Pancreas (tissue), 10 donors: ENCODE results near the gene ANO7. TPM values are rescaled to one million over a fixed set of nuclear protein-coding genes. Genes with fewer than 3 reads are reported as not detected.

Source experiments
- ATAC-seq, 4 donors: fragments of 200-7000 bp; cut with Tn5 transposase; one replicate each; pipeline versions ENCODE4 v1.8.0 to v1.9.1; 2020; ENCODE audit warnings: mild to moderate bottlenecking in 4 of 4, moderate library complexity in 4 of 4
- DNase-seq, 6 donors: peaks; one replicate each; pipeline ENCODE4 v3.0.0-alpha.2; 2020
- FAIRE-seq: peaks from 2 replicates; lab custom pipeline; 2012; peaks lifted over from hg19 to GRCh38; lab: Jason Lieb, UNC
- H3K27ac ChIP-seq, 4 donors: fragments of 200-600 bp; sonication (generic); 1 replicate in 3 of 4; 2 replicates in 1 of 4; pipeline versions ENCODE4 v1.5.0 to v1.8.0; 2020
- H3K27me3 ChIP-seq, 4 donors: fragments of 200-600 bp; one replicate each; pipeline ENCODE4 v1.8.0; 2021
- H3K36me3 ChIP-seq, 3 donors: fragments of 200-600 bp; sonication (generic) in 1 of 3; one replicate each; pipeline versions ENCODE4 v1.5.0 to v1.8.0; 2020 to 2021
- H3K4me1 ChIP-seq, 3 donors: fragments of 200-600 bp; one replicate each; pipeline ENCODE4 v1.8.0; 2021
- H3K4me3 ChIP-seq, 4 donors: fragments of 200-600 bp; sonication (generic) in 2 of 4; one replicate each; pipeline versions ENCODE4 v1.5.0 to v1.8.0; 2020 to 2021
- H3K9me3 ChIP-seq, 4 donors: fragments of 200-600 bp; one replicate each; pipeline ENCODE4 v1.8.0; 2021
- whole genome bisulfite sequencing, 2 donors: extraction: QIAGEN DNeasy Blood & Tissue Kit; methylation state at CpG; one replicate each; pipeline ENCODE4 v1.1.7; 2013; 5-methylcytosine and 5-hydroxymethylcytosine counted together
- intact Hi-C, 3 donors: fragments of 100-400 bp; cut with DNase I; formaldehyde crosslinking; loops; one replicate each; pipeline versions ENCODE4 v1.11.1 to v1.14.2; 2022
- polyA plus RNA-seq, 2 donors: library from polyadenylated mRNA; stranded (reverse); fragments of 200-250 nt; gene quantifications; one replicate each; pipeline ENCODE4 v1.2.3, GENCODE V29; 2013
- total RNA-seq, 6 donors: library from RNA; stranded (reverse); fragmentation: NEBNext Ultra II Directional in 4 of 6; extraction: Animal tissue kit (Norgen Biotek cat#: 25700) in 4 of 6; gene quantifications; one replicate each; pipeline versions ENCODE4 v1.2.1 to v1.2.4, GENCODE V29; 2021 to 2023
- TF ChIP-seq, protein P1 (sequence below), 4 donors: fragments of 200-600 bp; sonication (generic) in 3 of 4; IDR thresholded peaks; one replicate each; pipeline versions ENCODE4 v1.5.0 to v1.8.0; 2021; ENCODE audit warnings: antibody characterized with exemption in 4 of 4
- donor health status: healthy with polysubstance abuse.
- donor health status: DM: no; HTN: no; CAD: no; lungs with moderate emphysema.
- donor health status: DM: no; HTN: no; CAD: no.
- donor health status: control.
- donor health status: control.
- donor health status: Bipolar disorder and iron deficiency.
- donor health status: DM: yes; HTN: yes; CAD: no.
- donor health status: DM: no; HTN: no; CAD: no.
- donor health status: DM: no; HTN: no; CAD: no.
- donor health status: DM: yes; HTN: yes; CAD: no.

Gene ANO7
- total and polyA plus RNA-seq, 8 donors, result 0.66 to 1.8 (median 1.1) TPM

DNA sequence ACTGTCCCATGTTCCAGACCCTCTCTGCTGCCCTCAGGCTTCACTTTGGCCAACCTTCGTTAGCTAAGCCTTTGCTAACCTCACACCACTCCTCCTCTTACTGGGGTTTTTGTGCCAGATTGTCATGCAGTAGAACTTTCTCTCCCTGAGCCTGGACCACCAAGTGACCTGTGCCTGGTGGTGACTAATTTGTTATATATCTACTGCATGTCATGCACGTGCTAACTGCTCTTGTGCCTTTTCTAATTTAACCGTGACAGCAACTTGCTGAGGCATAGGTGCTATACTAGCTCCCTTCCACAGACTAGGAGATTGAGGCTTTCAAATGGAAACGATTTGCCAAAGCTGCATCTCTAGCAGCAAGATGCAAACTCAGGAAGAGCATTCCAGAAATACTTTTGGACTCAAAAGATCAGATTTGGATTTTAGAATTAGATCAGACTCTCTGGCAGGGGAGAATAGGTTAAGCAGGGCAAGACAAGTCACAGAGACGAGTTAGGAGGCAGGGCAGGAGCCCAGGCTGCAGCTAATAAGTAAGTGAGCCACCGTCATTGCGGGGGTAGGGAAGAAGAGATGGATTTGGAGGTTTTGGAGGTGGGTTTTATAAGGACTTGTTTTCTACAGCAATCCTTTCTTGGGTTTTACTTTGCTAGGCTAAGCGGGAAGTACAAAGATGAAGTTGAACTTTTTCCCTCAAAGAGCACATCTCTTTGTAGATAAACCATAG lies 36.4 kb upstream of the ANO7 start:
- ATAC-seq (no peak), FAIRE-seq (no peak), DNase-seq (no peak)
- Histone ChIP-seq H3K4me1 (peaks cover 0 to 14% (median 12%) of the 10 kb centered on the region in 3 donors), H3K27ac (no peak overlapping the region), H3K4me3 (no peak overlapping the region), H3K36me3 (no peaks in the 10 kb centered on the region), H3K27me3 (no peaks in the 10 kb centered on the region), H3K9me3 (no peaks in the 10 kb centered on the region)
- WGBS, 2 donors, result 71 to 72% methylated on average over 8 of the region's 8 CpGs
- intact Hi-C loops, result no loop called here
- TF ChIP-seq, protein P1, sequence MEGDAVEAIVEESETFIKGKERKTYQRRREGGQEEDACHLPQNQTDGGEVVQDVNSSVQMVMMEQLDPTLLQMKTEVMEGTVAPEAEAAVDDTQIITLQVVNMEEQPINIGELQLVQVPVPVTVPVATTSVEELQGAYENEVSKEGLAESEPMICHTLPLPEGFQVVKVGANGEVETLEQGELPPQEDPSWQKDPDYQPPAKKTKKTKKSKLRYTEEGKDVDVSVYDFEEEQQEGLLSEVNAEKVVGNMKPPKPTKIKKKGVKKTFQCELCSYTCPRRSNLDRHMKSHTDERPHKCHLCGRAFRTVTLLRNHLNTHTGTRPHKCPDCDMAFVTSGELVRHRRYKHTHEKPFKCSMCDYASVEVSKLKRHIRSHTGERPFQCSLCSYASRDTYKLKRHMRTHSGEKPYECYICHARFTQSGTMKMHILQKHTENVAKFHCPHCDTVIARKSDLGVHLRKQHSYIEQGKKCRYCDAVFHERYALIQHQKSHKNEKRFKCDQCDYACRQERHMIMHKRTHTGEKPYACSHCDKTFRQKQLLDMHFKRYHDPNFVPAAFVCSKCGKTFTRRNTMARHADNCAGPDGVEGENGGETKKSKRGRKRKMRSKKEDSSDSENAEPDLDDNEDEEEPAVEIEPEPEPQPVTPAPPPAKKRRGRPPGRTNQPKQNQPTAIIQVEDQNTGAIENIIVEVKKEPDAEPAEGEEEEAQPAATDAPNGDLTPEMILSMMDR (IDR thresholded peaks at IDR 0.05), result no peak

- H3K9me3 ChIP-seq, result no peaks in the 10 kb centered on the region
- DNase-seq, result no peak
- WGBS, 2 donors, result 93 to 99% methylated on average over 7 of the region's 7 CpGs
- intact Hi-C loops, result no loop called here
- no peak overlapping the region for H3K27ac ChIP-seq
- no peak for ATAC-seq
- H3K4me3 ChIP-seq, result no peak overlapping the region
- H3K27me3 ChIP-seq, result no peaks in the 10 kb centered on the region
- no peak for FAIRE-seq
- H3K4me1 ChIP-seq, result peaks cover 0 to 8% (median 8%) of the 10 kb centered on the region in 3 donors
- TF ChIP-seq, protein P1 (IDR thresholded peaks at IDR 0.05), result no peak
- peaks cover 2 to 11% (median 8%) of the 10 kb centered on the region in 3 donors for H3K36me3 ChIP-seq
Measured at GRCh38 chr2:241153616-241154015, 34.9 kb upstream of the ANO7 start.

DNA sequence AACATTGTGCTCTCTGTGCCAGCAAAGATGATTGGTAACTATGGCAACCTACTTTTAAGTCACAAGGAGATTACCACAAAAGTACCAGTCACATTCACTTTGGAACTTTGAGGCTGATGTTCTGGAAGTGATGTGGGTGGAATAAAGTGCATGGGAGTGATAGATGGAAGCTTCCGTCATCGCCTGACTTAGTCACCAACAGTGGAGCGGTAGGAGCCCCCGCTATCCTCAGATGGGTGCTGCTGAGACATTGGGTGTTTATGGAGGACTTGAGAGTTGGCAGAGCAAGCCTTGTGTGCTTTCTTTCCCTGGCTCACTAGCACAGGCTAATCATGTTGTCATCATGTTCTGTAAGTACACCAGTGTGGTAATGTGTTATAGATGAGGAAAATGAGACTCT lies 33.6 kb upstream of the ANO7 start:
- no peak for ATAC-seq
- FAIRE-seq, result no peak
- Histone ChIP-seq H3K4me1 (peaks cover 0 to 7% (median 6%) of the 10 kb centered on the region in 3 donors), H3K27me3 (no peaks in the 10 kb centered on the region), H3K27ac (no peak overlapping the region), H3K36me3 (peaks cover 9 to 23% (median 10%) of the 10 kb centered on the region in 3 donors), H3K4me3 (no peak overlapping the region), H3K9me3 (no peaks in the 10 kb centered on the region)
- intact Hi-C loops, result no loop called here
- DNase-seq, result no peak
- WGBS, 2 donors, result 95 to 98% methylated on average over 4 of the region's 4 CpGs
- TF ChIP-seq, protein P1 (IDR thresholded peaks at IDR 0.05), result no peak

GRCh38 chr2:241155936-241156335 lies 32.5 kb upstream of the ANO7 start:
- intact Hi-C loops, result no loop called here
- 36 to 58% methylated on average over 1 of the region's 1 CpG for WGBS, 2 donors
- no peaks in the 10 kb centered on the region for H3K9me3 ChIP-seq
- no peak overlapping the region for H3K27ac ChIP-seq
- no peak overlapping the region for H3K4me3 ChIP-seq
- ATAC-seq (no peak), DNase-seq (no peak), FAIRE-seq (no peak)
- peaks cover 0 to 6% (median 6%) of the 10 kb centered on the region in 3 donors for H3K4me1 ChIP-seq
- TF ChIP-seq, protein P1 (IDR thresholded peaks at IDR 0.05), result no peak
- H3K27me3 ChIP-seq, result no peaks in the 10 kb centered on the region
- H3K36me3 ChIP-seq, result peaks cover 9 to 24% (median 10%) of the 10 kb centered on the region in 3 donors

- no peak for FAIRE-seq
- Histone ChIP-seq H3K4me3 (no peak overlapping the region), H3K27me3 (no peaks in the 10 kb centered on the region), H3K27ac (no peak overlapping the region), H3K36me3 (peaks cover 9 to 28% (median 10%) of the 10 kb centered on the region in 3 donors), H3K4me1 (no peaks in the 10 kb centered on the region), H3K9me3 (no peaks in the 10 kb centered on the region)
- WGBS, 2 donors, result 83 to 84% methylated on average over 5 of the region's 5 CpGs
- no peak for ATAC-seq
- TF ChIP-seq, protein P1 (IDR thresholded peaks at IDR 0.05), result no peak
- intact Hi-C loops, result no loop called here
- DNase-seq, result no peak
Measured at GRCh38 chr2:241156971-241157441, 31.5 kb upstream of the ANO7 start.
